ENCODE results near the gene GRAMD4. TPM values are rescaled to one million over a fixed set of nuclear protein-coding genes. Genes with fewer than 3 reads are reported as not detected.

The GRAMD4 gene
- total RNA-seq, 2 experiments from 2014 or later = 46.9 to 52.4 TPM

DNA sequence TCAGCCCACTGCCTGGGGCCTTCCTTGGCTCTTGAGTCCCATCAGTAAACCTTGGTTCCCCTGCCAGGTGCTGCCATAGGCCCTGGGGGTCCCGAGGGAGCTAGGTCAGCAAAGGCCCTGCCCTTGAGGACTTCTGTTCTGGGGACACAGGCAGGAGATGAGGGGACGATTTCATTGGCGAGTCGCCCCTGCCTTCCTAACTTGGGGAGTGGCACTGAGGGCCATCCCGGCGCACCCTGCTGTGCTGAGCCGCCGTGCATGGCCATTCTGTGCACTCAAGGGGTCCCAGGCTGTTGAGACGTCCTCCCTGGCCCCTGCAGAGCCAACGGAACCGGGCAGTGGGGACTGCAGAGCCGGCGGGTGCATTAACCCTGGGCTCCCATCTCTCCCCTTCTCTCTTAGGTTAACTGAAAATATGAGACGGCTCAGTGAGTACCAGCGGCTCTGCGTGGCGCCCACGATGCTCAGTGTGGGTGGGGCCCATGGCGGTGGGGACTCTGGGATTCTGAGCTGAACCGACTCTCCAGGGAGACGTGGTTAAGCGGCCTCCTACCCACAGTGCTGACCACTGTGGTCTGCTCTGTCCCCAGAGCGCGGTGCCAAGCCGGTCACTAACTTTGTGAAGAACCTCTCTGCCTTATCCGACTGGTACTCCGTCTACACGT is 43.4 kb downstream of the GRAMD4 start:
- TF ChIP-seq CTCF (conservative IDR thresholded peaks at IDR 0.05; ENCODE audit: low read length) (no peak), EZH2phosphoT487 (IDR thresholded peaks at IDR 0.05; ENCODE audit: borderline replicate concordance, low read depth, low read length) (no peak)
- Histone ChIP-seq H3K27ac (ENCODE audit: low read depth, low read length, poor library complexity, severe bottlenecking) (no peak overlapping the region), H3K9me3 (ENCODE audit: low read length) (no peaks in the 10 kb centered on the region), H3K36me3 (ENCODE audit: insufficient read depth, low read length) (peaks cover 17% of the 10 kb centered on the region; the same call in 1 of the 2 replicates), H3K9me2 (ENCODE audit: insufficient read depth, low read length) (no peaks in the 10 kb centered on the region), H3K79me2 (ENCODE audit: insufficient read depth, low read depth, low read length) (no peaks in the 10 kb centered on the region), H3K4me1 (ENCODE audit: insufficient read depth, low read length, poor library complexity, severe bottlenecking) (no peaks in the 10 kb centered on the region), H3K4me2 (ENCODE audit: low read length) (no peak overlapping the region), H4K20me1 (ENCODE audit: insufficient read depth, low read length) (no peaks in the 10 kb centered on the region), H3K4me3 (ENCODE audit: low read depth, low read length, poor library complexity, severe bottlenecking) (no peak overlapping the region), H2AFZ (ENCODE audit: low read length) (no peak overlapping the region)
- no TSS peak for BruUV-seq (replicated peaks)
- DNase-seq (ENCODE audit: low spot score) = no peak
- intact Hi-C loops (cut with micrococcal nuclease; ENCODE audit: unreplicated experiment) = no loop called here
- ChIA-PET POLR2A (no interaction called here), CTCF (ENCODE audit: unreplicated experiment) (no interaction called here)

- no TSS peak for BruUV-seq (replicated peaks)
- H3K4me3 ChIP-seq (ENCODE audit: low read depth, low read length, poor library complexity, severe bottlenecking) = no peak overlapping the region
- no peak for TF ChIP-seq EZH2phosphoT487 (IDR thresholded peaks at IDR 0.05; ENCODE audit: borderline replicate concordance, low read depth, low read length)
- no peak for TF ChIP-seq CTCF (conservative IDR thresholded peaks at IDR 0.05; ENCODE audit: low read length)
- no peaks in the 10 kb centered on the region for H3K9me2 ChIP-seq (ENCODE audit: insufficient read depth, low read length)
- H2AFZ ChIP-seq (ENCODE audit: low read length) = no peak overlapping the region
- H3K27ac ChIP-seq (ENCODE audit: low read depth, low read length, poor library complexity, severe bottlenecking) = no peak overlapping the region
- no peaks in the 10 kb centered on the region for H3K4me1 ChIP-seq (ENCODE audit: insufficient read depth, low read length, poor library complexity, severe bottlenecking)
- DNase-seq (ENCODE audit: low spot score) = no peak
- no peaks in the 10 kb centered on the region for H3K9me3 ChIP-seq (ENCODE audit: low read length)
- CTCF ChIA-PET (ENCODE audit: unreplicated experiment) = no interaction called here
- H3K79me2 ChIP-seq (ENCODE audit: insufficient read depth, low read depth, low read length) = no peaks in the 10 kb centered on the region
- H4K20me1 ChIP-seq (ENCODE audit: insufficient read depth, low read length) = no peaks in the 10 kb centered on the region
- no peak overlapping the region for H3K4me2 ChIP-seq (ENCODE audit: low read length)
- intact Hi-C loops (cut with micrococcal nuclease; ENCODE audit: unreplicated experiment) = no loop called here
- POLR2A ChIA-PET = no interaction called here
- peaks cover 22% of the 10 kb centered on the region; the same call in 1 of the 2 replicates for H3K36me3 ChIP-seq (ENCODE audit: insufficient read depth, low read length)
These were observed 44.2 kb downstream of the GRAMD4 start for GRCh38 chr22:46664301-46664855.

GRCh38 chr22:46665151-46665695 is 45.0 kb downstream of the GRAMD4 start:
- POLR2A ChIA-PET = no interaction called here
- H4K20me1 ChIP-seq (ENCODE audit: insufficient read depth, low read length) = no peaks in the 10 kb centered on the region
- DNase-seq (ENCODE audit: low spot score) = no peak

More at GRCh38 chr22:46665151-46665695, 45.0 kb downstream of the GRAMD4 start:
- no peak overlapping the region for H3K4me2 ChIP-seq (ENCODE audit: low read length)
- no peaks in the 10 kb centered on the region for H3K9me3 ChIP-seq (ENCODE audit: low read length)
- no peak overlapping the region for H3K27ac ChIP-seq (ENCODE audit: low read depth, low read length, poor library complexity, severe bottlenecking)
- intact Hi-C loops (cut with micrococcal nuclease; ENCODE audit: unreplicated experiment) = no loop called here
- H2AFZ ChIP-seq (ENCODE audit: low read length) = no peak overlapping the region
- H3K4me3 ChIP-seq (ENCODE audit: low read depth, low read length, poor library complexity, severe bottlenecking) = no peak overlapping the region
- no peaks in the 10 kb centered on the region for H3K4me1 ChIP-seq (ENCODE audit: insufficient read depth, low read length, poor library complexity, severe bottlenecking)
- no peaks in the 10 kb centered on the region for H3K9me2 ChIP-seq (ENCODE audit: insufficient read depth, low read length)
- no peaks in the 10 kb centered on the region for H3K79me2 ChIP-seq (ENCODE audit: insufficient read depth, low read depth, low read length)
- CTCF ChIA-PET (ENCODE audit: unreplicated experiment) = no interaction called here
- BruUV-seq (replicated peaks) = no TSS peak
- H3K36me3 ChIP-seq (ENCODE audit: insufficient read depth, low read length) = peaks cover 22% of the 10 kb centered on the region; the same call in 1 of the 2 replicates
- TF ChIP-seq CTCF (conservative IDR thresholded peaks at IDR 0.05; ENCODE audit: low read length) = no peak
